ENCODE results near the gene PER1. TPM values are rescaled to one million over a fixed set of nuclear protein-coding genes. Genes with fewer than 3 reads are reported as not detected.
A peak's percentile ranks its signal among the peaks of the same experiment; 100 is the strongest.

PER1 gene
- total RNA-seq, 1 donor from 2014 or later = 13.1 TPM

DNA sequence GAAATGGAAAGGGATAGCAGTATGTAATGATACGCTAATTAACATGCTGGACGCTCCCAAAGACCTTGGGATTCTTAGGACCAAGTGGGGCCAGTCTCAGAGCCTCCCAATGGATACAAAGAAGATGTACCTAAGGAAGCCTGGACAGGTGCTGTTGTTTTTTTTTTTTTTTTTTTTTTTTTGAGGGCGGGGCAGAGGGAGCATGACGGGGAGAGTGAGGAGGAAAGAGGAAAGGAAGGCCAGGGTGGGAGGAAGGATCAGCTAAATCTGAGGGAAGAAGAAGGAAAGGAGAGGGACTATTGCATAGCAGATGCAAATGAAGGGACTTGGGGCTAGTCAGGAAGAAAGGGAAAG, 8.0 kb upstream of the PER1 start:
- TF ChIP-seq, protein P1, sequence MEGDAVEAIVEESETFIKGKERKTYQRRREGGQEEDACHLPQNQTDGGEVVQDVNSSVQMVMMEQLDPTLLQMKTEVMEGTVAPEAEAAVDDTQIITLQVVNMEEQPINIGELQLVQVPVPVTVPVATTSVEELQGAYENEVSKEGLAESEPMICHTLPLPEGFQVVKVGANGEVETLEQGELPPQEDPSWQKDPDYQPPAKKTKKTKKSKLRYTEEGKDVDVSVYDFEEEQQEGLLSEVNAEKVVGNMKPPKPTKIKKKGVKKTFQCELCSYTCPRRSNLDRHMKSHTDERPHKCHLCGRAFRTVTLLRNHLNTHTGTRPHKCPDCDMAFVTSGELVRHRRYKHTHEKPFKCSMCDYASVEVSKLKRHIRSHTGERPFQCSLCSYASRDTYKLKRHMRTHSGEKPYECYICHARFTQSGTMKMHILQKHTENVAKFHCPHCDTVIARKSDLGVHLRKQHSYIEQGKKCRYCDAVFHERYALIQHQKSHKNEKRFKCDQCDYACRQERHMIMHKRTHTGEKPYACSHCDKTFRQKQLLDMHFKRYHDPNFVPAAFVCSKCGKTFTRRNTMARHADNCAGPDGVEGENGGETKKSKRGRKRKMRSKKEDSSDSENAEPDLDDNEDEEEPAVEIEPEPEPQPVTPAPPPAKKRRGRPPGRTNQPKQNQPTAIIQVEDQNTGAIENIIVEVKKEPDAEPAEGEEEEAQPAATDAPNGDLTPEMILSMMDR (conservative IDR thresholded peaks at IDR 0.05; ENCODE audit: low read depth, low read length) = no peak
- no peak overlapping the region for H3K4me3 ChIP-seq (ENCODE audit: low read depth, low read length)
- DNase-seq (ENCODE audit: low read depth) = no peak

DNA sequence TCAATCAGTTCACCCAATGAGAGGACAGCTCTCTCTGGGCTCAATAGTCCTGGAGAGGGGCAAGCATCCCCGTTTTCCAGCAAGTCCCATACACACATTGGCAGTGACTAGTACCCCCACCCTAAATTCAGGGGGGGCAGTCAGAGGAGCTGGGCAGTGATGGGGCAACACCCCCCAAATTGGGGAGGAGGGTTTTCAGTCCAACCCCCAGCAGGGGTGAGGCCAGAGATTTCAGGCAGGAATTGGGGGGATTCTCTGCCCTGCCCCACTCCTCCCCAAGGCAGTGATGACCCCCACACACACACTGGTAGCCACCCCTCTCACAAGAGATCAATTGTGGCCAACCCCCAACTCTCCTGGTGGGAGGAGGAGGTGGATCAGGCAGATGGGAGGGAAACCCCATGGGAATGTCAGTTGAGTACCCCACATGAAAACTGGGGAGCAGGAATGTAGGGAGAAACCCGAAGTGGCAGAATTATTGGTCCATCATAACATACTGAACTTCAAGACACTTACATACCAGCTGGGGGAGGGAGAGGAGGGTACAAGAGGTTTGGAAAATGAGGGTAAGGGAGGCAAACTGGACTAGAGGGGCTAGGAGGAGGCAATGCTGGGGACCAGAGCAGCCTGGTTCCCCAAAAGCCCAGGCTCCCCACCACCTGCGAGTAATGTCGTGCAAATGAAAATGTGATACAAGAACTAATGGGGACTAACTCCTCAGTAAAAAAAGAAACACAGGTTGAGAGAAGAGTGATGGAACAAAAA, 7.4 kb upstream of the PER1 start:
- TF ChIP-seq, protein P1 (conservative IDR thresholded peaks at IDR 0.05; ENCODE audit: low read depth, low read length) = no peak
- H3K4me3 ChIP-seq (ENCODE audit: low read depth, low read length) = no peak overlapping the region
- DNase-seq (ENCODE audit: low read depth) = no peak

DNA sequence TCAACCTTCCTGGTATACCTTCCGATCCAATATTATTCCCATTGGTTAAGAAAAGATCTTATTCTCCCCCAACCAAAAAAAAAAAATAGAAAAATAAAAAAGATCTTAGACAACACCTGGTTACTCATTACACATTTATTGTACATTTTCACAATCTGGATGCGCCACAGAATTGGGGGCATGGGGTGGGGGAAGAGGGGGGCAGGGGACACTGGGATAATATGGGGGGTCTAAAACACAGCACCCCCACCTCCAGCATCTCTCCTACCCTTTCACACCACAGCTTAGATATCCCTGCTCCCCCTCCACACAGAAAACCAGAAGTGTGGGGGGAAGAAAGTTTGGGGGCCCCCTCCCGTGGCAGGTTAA, 6.8 kb upstream of the PER1 start:
- no peak overlapping the region for H3K4me3 ChIP-seq (ENCODE audit: low read depth, low read length)
- TF ChIP-seq, protein P1 (conservative IDR thresholded peaks at IDR 0.05; ENCODE audit: low read depth, low read length) = no peak
- DNase-seq (ENCODE audit: low read depth) = no peak

DNA sequence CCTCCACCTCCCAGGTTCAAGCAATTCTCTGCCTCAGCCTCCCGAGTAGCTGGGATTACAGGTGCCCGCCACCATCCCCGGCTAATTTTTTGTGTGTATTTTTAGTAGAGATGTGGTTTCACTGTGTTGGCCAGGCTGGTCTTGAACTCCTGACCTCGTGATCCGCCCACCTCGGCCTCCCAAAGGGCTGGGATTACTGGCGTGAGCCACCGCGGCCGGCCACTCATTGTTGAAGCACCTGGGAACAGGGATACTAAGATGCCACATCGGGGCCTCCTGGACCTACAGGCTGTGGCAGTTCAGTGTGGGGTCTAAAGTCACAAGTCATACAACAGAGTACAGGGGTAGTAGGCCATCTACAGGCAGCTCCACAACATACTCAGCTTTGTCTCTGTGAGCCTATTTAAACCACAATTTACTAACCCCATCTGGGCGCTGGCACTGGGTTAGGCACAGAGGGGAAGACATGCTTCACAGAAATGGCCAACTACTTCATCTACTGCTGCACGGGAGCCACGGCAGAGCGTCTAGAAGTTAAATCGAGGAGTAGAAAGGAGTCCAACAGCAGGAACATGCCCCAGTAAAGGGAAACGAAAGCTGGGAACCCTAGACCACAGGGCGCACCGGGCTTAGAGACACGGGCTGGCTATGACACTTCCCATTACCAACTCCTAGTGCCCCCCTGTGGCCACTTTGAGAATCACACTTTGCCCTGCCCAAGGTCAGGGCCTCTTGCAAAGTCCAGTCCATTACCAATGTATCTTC, 6.2 kb upstream of the PER1 start:
- no peak overlapping the region for H3K4me3 ChIP-seq (ENCODE audit: low read depth, low read length)
- DNase-seq (ENCODE audit: low read depth) = no peak
- TF ChIP-seq, protein P1 (conservative IDR thresholded peaks at IDR 0.05; ENCODE audit: low read depth, low read length) = peak; percentile 88

DNA sequence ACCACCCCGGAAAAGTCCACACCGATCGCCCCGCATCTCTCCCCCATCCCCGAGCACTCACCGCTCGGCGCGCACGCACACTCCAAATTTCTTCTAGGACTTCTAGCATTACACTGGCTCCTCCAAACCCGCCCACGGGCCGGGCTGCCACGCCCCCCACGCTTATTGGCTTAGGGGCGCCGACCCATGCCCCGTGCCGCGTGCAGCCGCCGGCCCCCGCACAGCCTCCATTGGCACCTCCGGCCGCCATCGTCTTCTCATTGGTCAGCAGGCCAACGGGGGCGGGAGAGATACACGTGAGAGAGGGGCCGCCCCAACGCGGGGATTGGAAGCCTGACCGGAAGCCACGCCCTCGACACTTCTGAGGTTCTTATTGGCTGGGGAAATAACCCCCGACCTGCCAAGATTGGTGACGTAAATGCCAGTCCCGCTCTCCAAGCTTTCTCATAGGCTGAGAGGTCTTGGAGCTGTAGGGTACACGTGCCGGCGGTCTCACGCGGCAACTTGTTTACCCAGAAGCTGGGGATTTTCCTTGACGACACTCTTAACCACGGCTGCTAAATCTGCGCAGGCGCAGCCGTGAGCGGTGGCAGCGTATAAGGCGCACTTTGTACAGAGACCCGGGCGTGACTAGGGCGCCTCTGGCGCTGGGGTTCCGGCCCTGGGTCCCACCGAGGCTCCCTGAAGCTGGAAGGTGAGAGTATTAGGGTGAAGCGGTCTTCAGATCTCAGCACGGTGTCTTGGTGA, 4.2 kb upstream of the PER1 start:
- DNase-seq (ENCODE audit: low read depth) = peak; percentile 99
- H3K4me3 ChIP-seq (ENCODE audit: low read depth, low read length) = peak overlapping the region; percentile 90
- TF ChIP-seq, protein P1 (conservative IDR thresholded peaks at IDR 0.05; ENCODE audit: low read depth, low read length) = no peak

DNA sequence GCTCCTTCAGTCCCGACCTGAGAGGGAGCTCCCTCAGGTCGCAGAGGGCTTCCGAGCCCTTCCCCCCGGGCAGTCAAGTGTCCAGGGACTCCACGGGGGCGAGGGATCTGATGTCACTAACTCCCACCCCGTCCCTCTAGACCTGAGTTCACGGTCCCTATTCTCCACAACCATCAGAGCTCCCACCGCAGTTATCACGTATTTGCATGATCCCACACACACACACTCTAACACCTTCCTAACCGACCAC, 3.7 kb upstream of the PER1 start:
- H3K4me3 ChIP-seq (ENCODE audit: low read depth, low read length) = peak overlapping the region; percentile 90
- TF ChIP-seq, protein P1 (conservative IDR thresholded peaks at IDR 0.05; ENCODE audit: low read depth, low read length) = no peak
- DNase-seq (ENCODE audit: low read depth) = no peak

Data from epithelial cell of proximal tubule (primary cell).